ENCODE results near the gene DLG3. TPM values are rescaled to one million over a fixed set of nuclear protein-coding genes. Genes with fewer than 3 reads are reported as not detected.

The DLG3 gene
- polyA plus RNA-seq, 1 donor (not counting 4 experiments of a cell fraction or from before 2014, with no cell fraction given), result 10.1 TPM

- DNase-seq (ENCODE audit: low read depth, low spot score), result no peak
- no peaks in the 10 kb centered on the region for H3K4me1 ChIP-seq (ENCODE audit: control insufficient read depth, extremely low read depth, insufficient read depth, low read length)
- H3K9ac ChIP-seq (ENCODE audit: control insufficient read depth, extremely low read depth, insufficient read depth, low read length), result no peak overlapping the region
- H3K9me3 ChIP-seq (ENCODE audit: control insufficient read depth, low read depth, low read length), result no peaks in the 10 kb centered on the region
- FAIRE-seq, result no peak
- H3K9me1 ChIP-seq (ENCODE audit: control insufficient read depth, extremely low read depth, insufficient read depth, low read length), result no peaks in the 10 kb centered on the region
- H4K20me1 ChIP-seq (ENCODE audit: control insufficient read depth, extremely low read depth, insufficient read depth, low read length), result no peaks in the 10 kb centered on the region
- no peak overlapping the region for H3K27ac ChIP-seq (ENCODE audit: control insufficient read depth, insufficient read depth, low read length)
- no peak overlapping the region for H2AFZ ChIP-seq (ENCODE audit: control insufficient read depth, low read length)
- H3K36me3 ChIP-seq (ENCODE audit: control insufficient read depth in 2 of 2, extremely low read depth in 1 of 2, insufficient read depth in 2 of 2, low read length in 2 of 2), result no peaks in the 10 kb centered on the region
- H3K79me2 ChIP-seq (ENCODE audit: control insufficient read depth, insufficient read depth, low read length), result no peaks in the 10 kb centered on the region
- dilution Hi-C loops (cut with MboI; ENCODE audit: extremely low pct_ligation_motif_present, low sequenced_read_pairs), result no loop called here
- no peaks in the 10 kb centered on the region for H3K27me3 ChIP-seq (ENCODE audit: control insufficient read depth, extremely low read depth, insufficient read depth, low read length)
- TF ChIP-seq, protein P1, sequence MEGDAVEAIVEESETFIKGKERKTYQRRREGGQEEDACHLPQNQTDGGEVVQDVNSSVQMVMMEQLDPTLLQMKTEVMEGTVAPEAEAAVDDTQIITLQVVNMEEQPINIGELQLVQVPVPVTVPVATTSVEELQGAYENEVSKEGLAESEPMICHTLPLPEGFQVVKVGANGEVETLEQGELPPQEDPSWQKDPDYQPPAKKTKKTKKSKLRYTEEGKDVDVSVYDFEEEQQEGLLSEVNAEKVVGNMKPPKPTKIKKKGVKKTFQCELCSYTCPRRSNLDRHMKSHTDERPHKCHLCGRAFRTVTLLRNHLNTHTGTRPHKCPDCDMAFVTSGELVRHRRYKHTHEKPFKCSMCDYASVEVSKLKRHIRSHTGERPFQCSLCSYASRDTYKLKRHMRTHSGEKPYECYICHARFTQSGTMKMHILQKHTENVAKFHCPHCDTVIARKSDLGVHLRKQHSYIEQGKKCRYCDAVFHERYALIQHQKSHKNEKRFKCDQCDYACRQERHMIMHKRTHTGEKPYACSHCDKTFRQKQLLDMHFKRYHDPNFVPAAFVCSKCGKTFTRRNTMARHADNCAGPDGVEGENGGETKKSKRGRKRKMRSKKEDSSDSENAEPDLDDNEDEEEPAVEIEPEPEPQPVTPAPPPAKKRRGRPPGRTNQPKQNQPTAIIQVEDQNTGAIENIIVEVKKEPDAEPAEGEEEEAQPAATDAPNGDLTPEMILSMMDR (optimal IDR thresholded peaks at IDR 0.05 in 1 of 3, IDR thresholded peaks at IDR 0.05 in 1 of 3, conservative IDR thresholded peaks at IDR 0.05 in 1 of 3; ENCODE audit: extremely low read depth in 1 of 3, insufficient read depth in 2 of 3, low read length in 3 of 3), result no peak
- TF ChIP-seq EZH2 (IDR thresholded peaks at IDR 0.05; ENCODE audit: low read length), result no peak
- H3K4me3 ChIP-seq (ENCODE audit: control insufficient read depth in 2 of 3, extremely low read depth in 1 of 3, insufficient read depth in 2 of 3, low read depth in 1 of 3, low read length in 3 of 3), result no peak overlapping the region
- no peak overlapping the region for H3K4me2 ChIP-seq (ENCODE audit: control insufficient read depth, extremely low read depth, insufficient read depth, low read depth, low read length)
Observed at GRCh38 chrX:70500826-70501225, 56.2 kb downstream of the DLG3 start.

GRCh38 chrX:70504772-70505450 lies 60.3 kb downstream of the DLG3 start:
- H3K79me2 ChIP-seq (ENCODE audit: control insufficient read depth, insufficient read depth, low read length), result no peaks in the 10 kb centered on the region
- H3K4me2 ChIP-seq (ENCODE audit: control insufficient read depth, extremely low read depth, insufficient read depth, low read depth, low read length), result no peak overlapping the region
- no peak for DNase-seq (ENCODE audit: low read depth, low spot score)
- TF ChIP-seq, protein P1 (optimal IDR thresholded peaks at IDR 0.05 in 1 of 3, IDR thresholded peaks at IDR 0.05 in 1 of 3, conservative IDR thresholded peaks at IDR 0.05 in 1 of 3; ENCODE audit: extremely low read depth in 1 of 3, insufficient read depth in 2 of 3, low read length in 3 of 3), result no peak
- TF ChIP-seq EZH2 (IDR thresholded peaks at IDR 0.05; ENCODE audit: low read length), result no peak
- dilution Hi-C loops (cut with MboI; ENCODE audit: extremely low pct_ligation_motif_present, low sequenced_read_pairs), result no loop called here
- no peaks in the 10 kb centered on the region for H3K9me3 ChIP-seq (ENCODE audit: control insufficient read depth, low read depth, low read length)
- no peaks in the 10 kb centered on the region for H3K9me1 ChIP-seq (ENCODE audit: control insufficient read depth, extremely low read depth, insufficient read depth, low read length)
- no peaks in the 10 kb centered on the region for H3K36me3 ChIP-seq (ENCODE audit: control insufficient read depth in 2 of 2, extremely low read depth in 1 of 2, insufficient read depth in 2 of 2, low read length in 2 of 2)
- H3K27me3 ChIP-seq (ENCODE audit: control insufficient read depth, extremely low read depth, insufficient read depth, low read length), result no peaks in the 10 kb centered on the region
- no peak overlapping the region for H3K9ac ChIP-seq (ENCODE audit: control insufficient read depth, extremely low read depth, insufficient read depth, low read length)
- H3K4me3 ChIP-seq (ENCODE audit: control insufficient read depth in 2 of 3, extremely low read depth in 1 of 3, insufficient read depth in 2 of 3, low read depth in 1 of 3, low read length in 3 of 3), result no peak overlapping the region
- peaks cover 9% of the 10 kb centered on the region for H3K4me1 ChIP-seq (ENCODE audit: control insufficient read depth, extremely low read depth, insufficient read depth, low read length)
- no peak overlapping the region for H2AFZ ChIP-seq (ENCODE audit: control insufficient read depth, low read length)
- H4K20me1 ChIP-seq (ENCODE audit: control insufficient read depth, extremely low read depth, insufficient read depth, low read length), result no peaks in the 10 kb centered on the region
- H3K27ac ChIP-seq (ENCODE audit: control insufficient read depth, insufficient read depth, low read length), result no peak overlapping the region
- no peak for FAIRE-seq

All from keratinocyte (primary cell).